Epithelial cell of esophagus (primary cell): ENCODE measurements around the gene RBM46.
A peak's percentile ranks its signal among the peaks of the same experiment; 100 is the strongest.
"Not testable (repeated sequence)": the region's sequence is repeated elsewhere in the genome, so short reads cannot be mapped to it uniquely, and the experiment has no call there.

Experiments
- DNase-seq: peaks from one replicate; pipeline ENCODE4 v3.0.0; 2010; ENCODE audit warnings: low read depth
- H3K4me3 ChIP-seq: 2 replicates; pipeline ENCODE4 v1.5.1; 2011; ENCODE audit warnings: mild to moderate bottlenecking, low read length, control low read depth
- TF ChIP-seq, protein P1 (sequence below): IDR thresholded peaks from 2 replicates; pipeline ENCODE4 v1.5.1; 2011; ENCODE audit warnings: low read depth, mild to moderate bottlenecking, low read length, control low read depth, inconsistent platforms; ENCODE audit not compliant: insufficient read depth; ENCODE audit errors: missing control alignments

RBM46 gene

DNA sequence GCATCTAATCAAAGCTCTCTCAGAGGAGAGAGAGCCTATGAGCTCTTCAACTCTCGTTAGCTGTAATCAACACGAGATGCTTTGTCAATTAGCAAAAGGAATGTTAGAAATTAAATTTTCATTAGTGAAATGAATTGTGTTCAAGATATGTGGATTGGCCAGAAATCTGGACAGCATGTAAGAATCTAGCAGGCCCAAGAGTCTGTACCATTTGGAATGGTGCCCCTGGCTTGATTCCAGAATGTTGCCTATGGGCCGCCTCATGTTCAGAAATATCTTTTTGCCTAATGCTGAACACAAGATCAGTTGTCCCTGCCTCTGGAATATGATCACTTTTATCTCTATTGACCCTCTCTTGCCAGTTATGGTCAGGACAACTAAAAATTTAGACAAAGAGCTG is 88.2 kb downstream of the RBM46 start:
- no peak overlapping the region for H3K4me3 ChIP-seq
- no peak for DNase-seq
- TF ChIP-seq, protein P1, sequence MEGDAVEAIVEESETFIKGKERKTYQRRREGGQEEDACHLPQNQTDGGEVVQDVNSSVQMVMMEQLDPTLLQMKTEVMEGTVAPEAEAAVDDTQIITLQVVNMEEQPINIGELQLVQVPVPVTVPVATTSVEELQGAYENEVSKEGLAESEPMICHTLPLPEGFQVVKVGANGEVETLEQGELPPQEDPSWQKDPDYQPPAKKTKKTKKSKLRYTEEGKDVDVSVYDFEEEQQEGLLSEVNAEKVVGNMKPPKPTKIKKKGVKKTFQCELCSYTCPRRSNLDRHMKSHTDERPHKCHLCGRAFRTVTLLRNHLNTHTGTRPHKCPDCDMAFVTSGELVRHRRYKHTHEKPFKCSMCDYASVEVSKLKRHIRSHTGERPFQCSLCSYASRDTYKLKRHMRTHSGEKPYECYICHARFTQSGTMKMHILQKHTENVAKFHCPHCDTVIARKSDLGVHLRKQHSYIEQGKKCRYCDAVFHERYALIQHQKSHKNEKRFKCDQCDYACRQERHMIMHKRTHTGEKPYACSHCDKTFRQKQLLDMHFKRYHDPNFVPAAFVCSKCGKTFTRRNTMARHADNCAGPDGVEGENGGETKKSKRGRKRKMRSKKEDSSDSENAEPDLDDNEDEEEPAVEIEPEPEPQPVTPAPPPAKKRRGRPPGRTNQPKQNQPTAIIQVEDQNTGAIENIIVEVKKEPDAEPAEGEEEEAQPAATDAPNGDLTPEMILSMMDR = no peak

DNA sequence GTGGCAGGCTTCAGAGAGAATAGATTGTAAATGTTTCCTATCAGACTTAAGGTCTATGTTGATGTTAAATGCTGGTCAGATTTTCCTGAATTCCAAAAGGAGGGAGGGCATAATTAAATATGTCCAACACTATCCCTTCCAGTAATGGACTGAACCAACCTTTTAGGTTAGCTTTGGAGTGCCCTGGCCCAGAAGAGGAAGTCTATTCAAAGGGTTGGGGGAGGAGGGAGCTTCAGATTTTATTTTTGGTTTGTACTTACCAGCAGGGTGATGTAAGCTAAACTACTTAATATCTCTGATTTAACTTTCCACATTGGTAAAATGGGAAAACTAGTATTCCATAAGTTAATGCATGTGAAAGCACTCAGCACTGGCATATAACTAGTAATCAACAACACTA is 91.1 kb downstream of the RBM46 start:
- H3K4me3 ChIP-seq = no peak overlapping the region
- DNase-seq = no peak

DNA sequence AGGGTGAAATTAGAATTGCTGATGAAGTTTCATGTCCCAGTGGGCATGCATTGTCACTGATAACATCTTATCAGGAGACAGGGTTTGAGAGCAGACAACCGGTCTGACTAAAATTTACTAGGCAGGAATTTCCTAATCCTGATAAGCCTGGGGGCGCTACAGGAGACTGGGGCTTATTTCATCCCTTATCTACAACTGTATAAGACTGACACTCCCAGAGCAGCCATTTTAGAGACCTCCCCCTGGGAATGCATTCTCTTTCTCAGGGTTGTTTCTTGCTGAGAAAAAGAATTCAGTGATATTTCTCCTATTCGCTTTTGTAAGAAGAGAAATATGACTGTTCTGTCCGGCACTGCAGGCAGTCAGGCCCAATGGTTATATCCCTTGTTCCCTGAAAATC is 93.0 kb downstream of the RBM46 start:
- not testable (repeated sequence) for H3K4me3 ChIP-seq, DNase-seq

More for the DNA sequence above, 91.1 kb downstream of the RBM46 start:
- TF ChIP-seq, protein P1 = no peak

DNA sequence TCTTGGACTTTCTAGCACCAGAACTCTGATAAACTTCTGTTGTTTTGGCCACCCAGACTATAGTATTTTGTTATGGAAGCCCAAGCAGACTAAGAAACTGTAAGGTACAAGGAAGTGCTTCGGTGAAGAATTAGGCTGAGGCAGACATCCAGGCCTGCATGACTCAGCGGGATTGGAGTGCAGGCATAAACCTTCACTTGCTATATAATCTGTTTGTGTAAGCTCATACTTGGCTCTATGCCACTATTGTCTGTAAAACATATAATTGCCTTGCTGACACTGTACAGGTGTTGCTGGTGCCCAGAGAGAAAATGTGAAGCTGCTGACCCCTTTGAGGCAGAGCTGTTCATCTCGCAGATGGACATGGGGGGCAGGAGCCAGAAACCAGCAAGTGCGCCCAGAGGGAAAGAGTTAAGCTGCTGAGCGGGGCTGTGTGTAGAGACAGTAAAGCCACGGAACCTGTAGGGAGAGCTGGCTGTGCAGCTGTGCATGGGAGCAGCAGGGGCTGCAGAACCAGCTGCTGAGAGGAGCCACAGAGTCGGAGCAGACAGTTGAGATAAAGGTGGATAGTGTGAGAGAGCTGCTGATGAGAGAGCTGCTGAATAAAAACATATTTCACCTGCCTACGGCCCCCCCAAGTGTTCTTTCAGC is 96.2 kb downstream of the RBM46 start:
- H3K4me3 ChIP-seq = no peak overlapping the region
- peak; percentile 68 for DNase-seq
- TF ChIP-seq, protein P1 = no peak
